H9 (cell line): ENCODE measurements around the gene EZH2. TPM values are rescaled to one million over a fixed set of nuclear protein-coding genes. Genes with fewer than 3 reads are reported as not detected.

Experiments used
- DNase-seq: peaks from one replicate; pipeline ENCODE4 v3.0.0-alpha.2; 2017
- H2AFZ ChIP-seq: one replicate; pipeline ENCODE4 v1.6.1; 2013; ENCODE audit warnings: mild to moderate bottlenecking, low read length, control low read depth, moderate library complexity
- H2AK5ac ChIP-seq: 2 replicates; pipeline ENCODE4 v1.6.1; 2013; ENCODE audit warnings: low read length, control low read depth, mixed read lengths; ENCODE audit not compliant: insufficient read length
- H2BK120ac ChIP-seq: one replicate; pipeline ENCODE4 v1.6.1; 2013; ENCODE audit warnings: low read depth, mild to moderate bottlenecking, low read length, control low read depth, inconsistent platforms; ENCODE audit not compliant: poor library complexity, severe bottlenecking
- H2BK12ac ChIP-seq: 2 replicates; pipeline ENCODE4 v1.6.1; 2013; ENCODE audit warnings: low read length, control low read depth, mixed read lengths, low read depth; ENCODE audit not compliant: insufficient read length
- H2BK15ac ChIP-seq: 2 replicates; pipeline ENCODE4 v1.6.1; 2013; ENCODE audit warnings: low read depth, low read length, control low read depth
- H2BK20ac ChIP-seq: one replicate; pipeline ENCODE4 v1.6.1; 2013; ENCODE audit warnings: low read depth, mild to moderate bottlenecking, low read length, control low read depth, inconsistent platforms; ENCODE audit not compliant: poor library complexity, severe bottlenecking
- H2BK5ac ChIP-seq: 2 replicates; pipeline ENCODE4 v1.6.1; 2013; ENCODE audit warnings: low read length, control low read depth, mixed read lengths; ENCODE audit not compliant: insufficient read length
- H3K14ac ChIP-seq: 2 replicates; pipeline ENCODE4 v1.6.1; 2013; ENCODE audit warnings: low read length, control low read depth; ENCODE audit not compliant: insufficient read depth
- H3K18ac ChIP-seq: 2 replicates; pipeline ENCODE4 v1.6.1; 2013; ENCODE audit warnings: low read depth, mild to moderate bottlenecking, mixed read lengths, low read length, control low read depth; ENCODE audit not compliant: insufficient read length
- H3K23ac ChIP-seq: 2 replicates; pipeline ENCODE4 v1.6.1; 2013; ENCODE audit warnings: low read length, control low read depth, mixed read lengths, low read depth; ENCODE audit not compliant: insufficient read length
- H3K23me2 ChIP-seq: 2 replicates; pipeline ENCODE4 v1.6.1; 2013; ENCODE audit warnings: low read depth, mild to moderate bottlenecking, mixed read lengths, low read length, control low read depth; ENCODE audit not compliant: insufficient read length, poor library complexity, severe bottlenecking
- H3K27ac ChIP-seq: 2 replicates; pipeline ENCODE4 v1.5.1; 2013; ENCODE audit warnings: low read length, control low read depth, mixed read lengths, low read depth; ENCODE audit not compliant: insufficient read length
- H3K27me3 ChIP-seq: 2 replicates; pipeline ENCODE4 v1.6.1; 2013; ENCODE audit warnings: low read length, control low read depth, inconsistent platforms; ENCODE audit not compliant: insufficient read depth
- H3K4ac ChIP-seq: 2 replicates; pipeline ENCODE4 v1.6.1; 2013; ENCODE audit warnings: low read depth, mild to moderate bottlenecking, control low read depth, inconsistent platforms, low read length, moderate library complexity
- H3K4me1 ChIP-seq: 2 replicates; pipeline ENCODE4 v1.6.1; 2013; ENCODE audit warnings: low read length, control low read depth, inconsistent platforms; ENCODE audit not compliant: insufficient read depth
- H3K4me2 ChIP-seq: 2 replicates; pipeline ENCODE4 v1.6.1; 2013; ENCODE audit warnings: low read length, control low read depth, mixed read lengths; ENCODE audit not compliant: insufficient read length, insufficient read depth
- H3K56ac ChIP-seq: 2 replicates; pipeline ENCODE4 v1.6.1; 2013; ENCODE audit warnings: low read depth, mild to moderate bottlenecking, mixed read lengths, low read length, control low read depth; ENCODE audit not compliant: insufficient read length
- H3K79me1 ChIP-seq: 2 replicates; pipeline ENCODE4 v1.6.1; 2013; ENCODE audit warnings: low read depth, mild to moderate bottlenecking, moderate library complexity, low read length, control low read depth, inconsistent platforms; ENCODE audit not compliant: insufficient read depth, poor library complexity, severe bottlenecking
- H3K79me2 ChIP-seq: 2 replicates; pipeline ENCODE4 v1.6.1; 2013; ENCODE audit warnings: low read length, control low read depth, inconsistent platforms; ENCODE audit not compliant: insufficient read depth
- H3K9ac ChIP-seq: 2 replicates; pipeline ENCODE4 v1.6.1; 2013; ENCODE audit warnings: low read length, control low read depth, mixed read lengths; ENCODE audit not compliant: insufficient read length; ENCODE audit errors: extremely low read depth
- H3K9me3 ChIP-seq: one replicate; pipeline ENCODE4 v1.6.1; 2013; ENCODE audit warnings: low read depth, low read length, inconsistent platforms; ENCODE audit not compliant: control insufficient read depth
- H3T11ph ChIP-seq: one replicate; pipeline ENCODE4 v1.6.1; 2013; ENCODE audit warnings: mild to moderate bottlenecking, low read length, control low read depth, inconsistent platforms
- H4K20me1 ChIP-seq: one replicate; pipeline ENCODE4 v1.6.1; 2013; ENCODE audit not compliant: control insufficient read depth, insufficient read length, insufficient read depth
- H4K5ac ChIP-seq: 2 replicates; pipeline ENCODE4 v1.6.1; 2013; ENCODE audit warnings: low read depth, mild to moderate bottlenecking, mixed read lengths, low read length, control low read depth; ENCODE audit not compliant: insufficient read length
- H4K8ac ChIP-seq: replicated peaks from 2 replicates; pipeline ENCODE4 v1.6.1; 2013; ENCODE audit warnings: low read length, control low read depth, mixed read lengths, low read depth; ENCODE audit not compliant: insufficient read length
- H4K91ac ChIP-seq: 2 replicates; pipeline ENCODE4 v1.6.1; 2013; ENCODE audit warnings: low read depth, mild to moderate bottlenecking, moderate library complexity, mixed read lengths, low read length, control low read depth; ENCODE audit not compliant: insufficient read length
- H3K27ac Mint-ChIP-seq, 3 experiments: 2 replicates in 2 of 3; 3 replicates in 1 of 3; pipeline ENCODE4 v1.8.0; 2020 to 2021; ENCODE audit warnings: mixed read lengths in 3 of 3, mild to moderate bottlenecking in 1 of 3, moderate library complexity in 1 of 3
- H3K27me3 Mint-ChIP-seq: 2 replicates; pipeline ENCODE4 v1.8.0; 2021; ENCODE audit warnings: low read depth, mild to moderate bottlenecking, moderate library complexity, mixed read lengths
- H3K36me3 Mint-ChIP-seq, 3 experiments: 2 replicates in 2 of 3; 3 replicates in 1 of 3; pipeline ENCODE4 v1.8.0; 2020 to 2021; ENCODE audit warnings: low read depth in 3 of 3, mixed read lengths in 3 of 3; ENCODE audit not compliant: insufficient read depth in 1 of 3
- H3K4me1 Mint-ChIP-seq, 2 experiments: 2 replicates each; pipeline ENCODE4 v1.8.0; 2020; ENCODE audit warnings: mixed read lengths in 2 of 2
- H3K4me3 Mint-ChIP-seq, 2 experiments: 2 replicates in 1 of 2; 3 replicates in 1 of 2; pipeline ENCODE4 v1.8.0; 2020 to 2021; ENCODE audit warnings: mild to moderate bottlenecking in 2 of 2, mixed read lengths in 2 of 2, moderate library complexity in 1 of 2
- H3K9me3 Mint-ChIP-seq, 2 experiments: 2 replicates in 1 of 2; 3 replicates in 1 of 2; pipeline ENCODE4 v1.8.0; 2020; ENCODE audit warnings: mild to moderate bottlenecking in 2 of 2, mixed read lengths in 2 of 2, moderate library complexity in 1 of 2
- WGBS: extraction: QIAGEN DNeasy Blood & Tissue Kit; methylation state at CpG from one replicate; pipeline ENCODE4 v1.1.7; 2013; ENCODE audit warnings: missing lambda C conversion rate, low lambda C conversion rate, mixed read lengths; ENCODE audit not compliant: insufficient read length; ENCODE audit errors: extremely low coverage; 5-methylcytosine and 5-hydroxymethylcytosine counted together
- total RNA-seq: library from RNA; stranded (reverse); gene quantifications from 2 replicates; pipeline ENCODE4 v1.2.1, GENCODE V29; 2021
- TF ChIP-seq, protein P1 (sequence below): fragments of 200-600 bp; sonication (generic); conservative IDR thresholded peaks from 3 replicates; pipeline ENCODE4 v1.8.0; 2021; ENCODE audit warnings: antibody characterized with exemption, mild to moderate bottlenecking

Gene EZH2
- total RNA-seq, 1 experiment from 2014 or later, result 41.3 TPM

DNA sequence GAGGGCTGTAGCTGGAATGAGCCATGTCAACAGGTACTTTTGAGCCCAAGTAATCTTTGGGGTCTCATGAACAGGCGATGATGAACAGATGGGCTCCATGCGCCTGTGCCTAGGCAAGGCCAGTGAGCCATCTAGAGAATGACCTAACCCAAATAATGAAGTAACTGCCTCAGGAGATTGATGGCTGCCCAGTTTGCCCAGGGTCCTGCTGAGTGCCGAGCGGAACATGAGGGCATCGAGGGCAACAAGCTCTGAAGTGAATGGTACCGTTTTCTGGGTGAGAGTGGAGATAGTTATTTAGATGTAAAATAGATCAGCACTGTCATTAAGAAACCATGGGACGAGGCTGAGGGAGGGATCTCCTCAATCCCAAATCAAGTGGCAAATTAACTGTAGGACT lies 77.9 kb downstream of the EZH2 start:
- no peak overlapping the region for H3K27ac ChIP-seq
- no peak overlapping the region for H2BK5ac ChIP-seq
- no peak overlapping the region for H2BK12ac ChIP-seq
- no peak overlapping the region for H3K14ac ChIP-seq
- no peak overlapping the region for H3T11ph ChIP-seq
- no peaks in the 10 kb centered on the region for H3K4me1 ChIP-seq
- H4K5ac ChIP-seq, result no peak overlapping the region
- H2AFZ ChIP-seq, result no peak overlapping the region
- H3K79me1 ChIP-seq, result no peaks in the 10 kb centered on the region
- Mint-ChIP-seq H3K4me3 (no peak overlapping the region), H3K36me3 (peaks cover 20 to 69% (median 51%) of the 10 kb centered on the region in 3 experiments), H3K9me3 (no peaks in the 10 kb centered on the region), H3K4me1 (peaks cover 5 to 12% of the 10 kb centered on the region in 2 experiments), H3K27me3 (no peaks in the 10 kb centered on the region), H3K27ac (peak overlapping the region in 1 of 3 experiments; percentile 32; a peak in 2 of 7 replicates)
- no peak overlapping the region for H4K8ac ChIP-seq
- no peak overlapping the region for H2BK20ac ChIP-seq
- H4K20me1 ChIP-seq, result no peaks in the 10 kb centered on the region
- H4K91ac ChIP-seq, result no peak overlapping the region
- H3K56ac ChIP-seq, result no peak overlapping the region
- H3K9ac ChIP-seq, result no peak overlapping the region
- H3K4me2 ChIP-seq, result no peak overlapping the region
- TF ChIP-seq, protein P1, sequence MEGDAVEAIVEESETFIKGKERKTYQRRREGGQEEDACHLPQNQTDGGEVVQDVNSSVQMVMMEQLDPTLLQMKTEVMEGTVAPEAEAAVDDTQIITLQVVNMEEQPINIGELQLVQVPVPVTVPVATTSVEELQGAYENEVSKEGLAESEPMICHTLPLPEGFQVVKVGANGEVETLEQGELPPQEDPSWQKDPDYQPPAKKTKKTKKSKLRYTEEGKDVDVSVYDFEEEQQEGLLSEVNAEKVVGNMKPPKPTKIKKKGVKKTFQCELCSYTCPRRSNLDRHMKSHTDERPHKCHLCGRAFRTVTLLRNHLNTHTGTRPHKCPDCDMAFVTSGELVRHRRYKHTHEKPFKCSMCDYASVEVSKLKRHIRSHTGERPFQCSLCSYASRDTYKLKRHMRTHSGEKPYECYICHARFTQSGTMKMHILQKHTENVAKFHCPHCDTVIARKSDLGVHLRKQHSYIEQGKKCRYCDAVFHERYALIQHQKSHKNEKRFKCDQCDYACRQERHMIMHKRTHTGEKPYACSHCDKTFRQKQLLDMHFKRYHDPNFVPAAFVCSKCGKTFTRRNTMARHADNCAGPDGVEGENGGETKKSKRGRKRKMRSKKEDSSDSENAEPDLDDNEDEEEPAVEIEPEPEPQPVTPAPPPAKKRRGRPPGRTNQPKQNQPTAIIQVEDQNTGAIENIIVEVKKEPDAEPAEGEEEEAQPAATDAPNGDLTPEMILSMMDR, result no peak
- no CpG with 5 or more reads among the region's 7 CpGs for WGBS
- H2BK15ac ChIP-seq, result no peak overlapping the region
- no peaks in the 10 kb centered on the region for H3K79me2 ChIP-seq
- no peak overlapping the region for H3K4ac ChIP-seq
- H3K23ac ChIP-seq, result no peak overlapping the region
- H3K27me3 ChIP-seq, result no peaks in the 10 kb centered on the region
- no peak for DNase-seq
- no peak overlapping the region for H2AK5ac ChIP-seq
- no peak overlapping the region for H3K18ac ChIP-seq
- no peaks in the 10 kb centered on the region for H3K23me2 ChIP-seq
- H2BK120ac ChIP-seq, result no peak overlapping the region
- no peaks in the 10 kb centered on the region for H3K9me3 ChIP-seq
